Liver (tissue), 9 donors: Measurements from ENCODE around the gene MRPL24. TPM values are rescaled to one million over a fixed set of nuclear protein-coding genes. Genes with fewer than 3 reads are reported as not detected.

Experiments used
- DNase-seq: peaks from one replicate; pipeline ENCODE4 v3.0.0-alpha.2; 2017; ENCODE audit warnings: low spot score
- H3K27ac ChIP-seq, 2 donors: one replicate each; pipeline ENCODE4 v1.7.0; 2013; ENCODE audit warnings: inconsistent platforms in 2 of 2, low read length in 2 of 2, control low read depth in 1 of 2, low read depth in 1 of 2, mild to moderate bottlenecking in 1 of 2
- H3K27me3 ChIP-seq, 4 donors: one replicate each; pipeline versions ENCODE4 v1.6.1 to v1.7.0; 2013; ENCODE audit warnings: low read length in 3 of 4, inconsistent platforms in 1 of 4, mild to moderate bottlenecking in 1 of 4, moderate library complexity in 1 of 4; ENCODE audit not compliant: control insufficient read depth in 4 of 4, insufficient read depth in 4 of 4
- H3K36me3 ChIP-seq, 4 donors: one replicate each; pipeline versions ENCODE4 v1.6.1 to v1.7.0; 2013; ENCODE audit warnings: low read length in 3 of 4, mild to moderate bottlenecking in 3 of 4, low read depth in 1 of 4, moderate library complexity in 1 of 4; ENCODE audit not compliant: control insufficient read depth in 4 of 4, insufficient read depth in 3 of 4
- H3K4me1 ChIP-seq, 4 donors: one replicate each; pipeline versions ENCODE4 v1.6.1 to v1.7.0; 2013; ENCODE audit warnings: low read length in 3 of 4, mild to moderate bottlenecking in 3 of 4, moderate library complexity in 1 of 4; ENCODE audit not compliant: control insufficient read depth in 4 of 4, insufficient read depth in 4 of 4
- H3K4me3 ChIP-seq, 3 donors: one replicate each; pipeline versions ENCODE4 v1.6.1 to v1.7.0; 2013; ENCODE audit warnings: low read length in 3 of 3, control low read depth in 1 of 3, low read depth in 1 of 3, mild to moderate bottlenecking in 1 of 3
- H3K9ac ChIP-seq, 2 donors: one replicate each; pipeline ENCODE4 v1.7.0; 2013; ENCODE audit warnings: low read length in 2 of 2, mild to moderate bottlenecking in 2 of 2, moderate library complexity in 2 of 2, control low read depth in 1 of 2, low read depth in 1 of 2
- H3K9me3 ChIP-seq, 4 donors: one replicate each; pipeline versions ENCODE4 v1.6.1 to v1.7.0; 2013; ENCODE audit warnings: low read length in 3 of 4; ENCODE audit not compliant: control insufficient read depth in 4 of 4
- CTCF ChIP-seq: fragments of 150-350 bp; IDR thresholded peaks from 2 replicates; pipeline ENCODE4 v1.5.1; 2017; ENCODE audit warnings: improper control_type of control experiment, low read depth, low read length; ENCODE audit not compliant: missing input control
- EGR1 ChIP-seq, 2 donors: IDR thresholded peaks; 2 replicates each; pipeline ENCODE4 v1.6.1; 2016 to 2018; ENCODE audit warnings: antibody characterized with exemption in 2 of 2, low read depth in 2 of 2
- FOXA1 ChIP-seq: IDR thresholded peaks from 2 replicates; pipeline ENCODE4 v1.6.1; 2016; ENCODE audit warnings: antibody characterized with exemption
- FOXA2 ChIP-seq: IDR thresholded peaks from 2 replicates; pipeline ENCODE4 v1.6.1; 2016; ENCODE audit warnings: antibody characterized with exemption
- GABPA ChIP-seq, 2 donors: IDR thresholded peaks in 1 of 2; conservative IDR thresholded peaks in 1 of 2; 2 replicates each; pipeline ENCODE4 v1.6.1; 2016; ENCODE audit warnings: antibody characterized with exemption in 2 of 2, mild to moderate bottlenecking in 1 of 2, moderate library complexity in 1 of 2
- HNF4A ChIP-seq, 2 donors: conservative IDR thresholded peaks; 2 replicates each; pipeline ENCODE4 v1.6.1; 2016; ENCODE audit warnings: antibody characterized with exemption in 2 of 2, mild to moderate bottlenecking in 2 of 2
- MAX ChIP-seq: IDR thresholded peaks from 2 replicates; pipeline ENCODE4 v1.6.1; 2016; ENCODE audit warnings: antibody characterized with exemption
- NR2F2 ChIP-seq: IDR thresholded peaks from 2 replicates; pipeline ENCODE4 v1.6.1; 2016; ENCODE audit warnings: antibody characterized with exemption
- REST ChIP-seq: IDR thresholded peaks from 2 replicates; pipeline ENCODE4 v1.6.1; 2016; ENCODE audit warnings: antibody characterized with exemption, mild to moderate bottlenecking
- RXRA ChIP-seq, 2 donors: IDR thresholded peaks; 2 replicates each; pipeline ENCODE4 v1.6.1; 2017 to 2018; ENCODE audit warnings: antibody characterized with exemption in 2 of 2, mild to moderate bottlenecking in 1 of 2
- TAF1 ChIP-seq: conservative IDR thresholded peaks from 2 replicates; pipeline ENCODE4 v1.6.1; 2016; ENCODE audit warnings: antibody characterized with exemption, mild to moderate bottlenecking
- YY1 ChIP-seq: IDR thresholded peaks from 2 replicates; pipeline ENCODE4 v1.6.1; 2016; ENCODE audit warnings: antibody characterized with exemption, mild to moderate bottlenecking
- ZBTB33 ChIP-seq: IDR thresholded peaks from 2 replicates; pipeline ENCODE4 v1.6.1; 2016; ENCODE audit warnings: antibody characterized with exemption
- WGBS: extraction: QIAGEN DNeasy Blood & Tissue Kit; methylation state at CpG from one replicate; pipeline ENCODE4 v1.1.7; 2013; 5-methylcytosine and 5-hydroxymethylcytosine counted together
- polyA plus RNA-seq, 2 donors: library from polyadenylated mRNA; stranded (reverse) in 1 of 2; unstranded in 1 of 2; fragments of 200-250 nt in 1 of 2; fragments of >200 nt in 1 of 2; fragmentation: Nextera tagmentation in 1 of 2; extraction: Ambion mirVana in 1 of 2; gene quantifications; one replicate each; pipeline versions ENCODE4 v1.2.1 to v1.2.3, GENCODE V29; 2013 to 2015
- total RNA-seq, 2 donors: library from RNA; depleted of rRNA; stranded (reverse); fragments of >200 nt; gene quantifications; one replicate each; pipeline ENCODE4 v1.2.3, GENCODE V29; 2014
- donor health status: healthy.
- donor health status: healthy.
- donor health status: healthy.
- donor health status: healthy.
- donor health status: healthy.

The MRPL24 gene
- total and polyA plus RNA-seq, 4 donors: 26.2 to 123 (median 61.1) TPM

GRCh38 chr1:156727926-156728598 is 12.8 kb downstream of the MRPL24 start, which contains the start of gene METTL25B:
Gene METTL25B, plus strand, starts transcription at chr1:156728469. Its CDS starts 636 bp downstream, at chr1:156729105.
- WGBS: under 1% methylated on average over 46 of the region's 46 CpGs

GRCh38 chr1:156727492-156727891 is 13.4 kb downstream of the MRPL24 start:
- Histone ChIP-seq H3K9me3 (no peaks in the 10 kb centered on the region), H3K27ac (peak overlapping the region; percentile 89 to 91), H3K36me3 (peaks cover 5 to 23% (median 16%) of the 10 kb centered on the region in 4 donors), H3K4me1 (peaks cover 6 to 37% (median 35%) of the 10 kb centered on the region in 4 donors), H3K27me3 (no peaks in the 10 kb centered on the region), H3K4me3 (peak overlapping the region; percentile 84 to 99 (median 99)), H3K9ac (peak overlapping the region; percentile 80 to 93)
- DNase-seq: no peak
- TF ChIP-seq CTCF (no peak), NR2F2 (no peak), EGR1 (IDR thresholded peaks at IDR 0.05; ENCODE audit: low read depth in 2 of 2) (no peak), TAF1 (no peak), FOXA2 (no peak)
- WGBS: 59% methylated on average over 7 of the region's 7 CpGs

More at GRCh38 chr1:156727926-156728598, 12.8 kb downstream of the MRPL24 start, which contains the start of gene METTL25B:
- Histone ChIP-seq H3K27ac (peak within 1 kb of the TSS; percentile 89 to 91), H3K9me3 (no peaks in the 10 kb centered on the region), H3K4me3 (peak within 1 kb of the TSS; percentile 84 to 99 (median 99)), H3K27me3 (no peaks in the 10 kb centered on the region), H3K9ac (peak within 1 kb of the TSS; percentile 87 to 93), H3K36me3 (peaks cover 5 to 23% (median 17%) of the 10 kb centered on the region in 4 donors), H3K4me1 (peaks cover 6 to 37% (median 35%) of the 10 kb centered on the region in 4 donors)
- TF ChIP-seq CTCF (no peak), GABPA (IDR thresholded peaks at IDR 0.05 in 1 of 2, conservative IDR thresholded peaks at IDR 0.05 in 1 of 2) (peak; percentile 81 to 93), YY1 (no peak)
- no peak for DNase-seq

GRCh38 chr1:156726549-156727226 is 14.2 kb downstream of the MRPL24 start:
- Histone ChIP-seq H3K27me3 (no peaks in the 10 kb centered on the region), H3K36me3 (peaks cover 4 to 24% (median 15%) of the 10 kb centered on the region in 4 donors), H3K27ac (no peak overlapping the region), H3K4me1 (peaks cover 6 to 37% (median 35%) of the 10 kb centered on the region in 4 donors), H3K4me3 (peak overlapping the region in 1 of 3 donors; percentile 99), H3K9me3 (no peaks in the 10 kb centered on the region), H3K9ac (peak overlapping the region in 1 of 2 donors; percentile 80)
- peak; percentile 72 for DNase-seq
- 58% methylated on average over 15 of the region's 15 CpGs for WGBS
- TF ChIP-seq ZBTB33: no peak
- no peak for TF ChIP-seq HNF4A (conservative IDR thresholded peaks at IDR 0.05)
- no peak for TF ChIP-seq FOXA1
- TF ChIP-seq RXRA (IDR thresholded peaks at IDR 0.05): no peak
- no peak for TF ChIP-seq REST
- TF ChIP-seq MAX: no peak
